SK-N-SH (cell line): ENCODE measurements around the gene MSH4. TPM values are rescaled to one million over a fixed set of nuclear protein-coding genes. Genes with fewer than 3 reads are reported as not detected.
A peak's percentile ranks its signal among the peaks of the same experiment; 100 is the strongest.

Source experiments
- CTCF ChIA-PET: fragments of 300-600, 350-600 bp; formaldehyde crosslinking; extraction: SDS; loops from one replicate; lab custom pipeline; 2021; lab: Yijun Ruan, JAX
- POLR2A ChIA-PET: fragments of 350-600 bp; sonication (Branson Sonifier 250); formaldehyde crosslinking; extraction: SDS; loops from one replicate; lab custom pipeline; 2020; ENCODE audit warnings: antibody characterized with exemption, inconsistent platforms; lab: Yijun Ruan, JAX
- DNase-seq: peaks from one replicate; pipeline ENCODE4 v3.0.0; 2012
- H2AFZ ChIP-seq: fragments of 200-600 bp; sonication (generic); 2 replicates; pipeline ENCODE4 v1.8.1; 2016; ENCODE audit warnings: antibody characterized with exemption, mild to moderate bottlenecking, low read depth
- H3F3A ChIP-seq: fragments of 200-600 bp; sonication (generic); replicated peaks from 2 replicates; pipeline ENCODE3; 2016; ENCODE audit warnings: antibody characterized with exemption, mild to moderate bottlenecking; ENCODE audit not compliant: insufficient read depth
- H3K27ac ChIP-seq, 2 experiments: fragments of 200-500 bp in 1 of 2; fragments of 200-600 bp in 1 of 2; sonication (Bioruptor generic) in 1 of 2; sonication (generic), shearing (Covaris generic) in 1 of 2; 2 replicates each; pipeline versions ENCODE4 v1.5.1 to v1.6.1; 2014 to 2016; ENCODE audit warnings: low read depth in 2 of 2, inconsistent platforms in 1 of 2, low read length in 1 of 2, mild to moderate bottlenecking in 1 of 2, mixed read lengths in 1 of 2
- H3K27me3 ChIP-seq: fragments of 200-600 bp; sonication (generic), shearing (Covaris generic); 2 replicates; pipeline ENCODE4 v1.6.1; 2016; ENCODE audit warnings: mixed run types; ENCODE audit not compliant: insufficient read depth
- H3K36me3 ChIP-seq, 2 experiments: fragments of 200-500 bp in 1 of 2; fragments of 200-600 bp in 1 of 2; sonication (Bioruptor generic) in 1 of 2; sonication (generic) in 1 of 2; replicated peaks in 1 of 2; 2 replicates each; pipeline versions ENCODE3 to v1.5.1; 2014 to 2016; ENCODE audit warnings: low read length in 1 of 2, mild to moderate bottlenecking in 1 of 2; ENCODE audit not compliant: insufficient read depth in 2 of 2, control insufficient read depth in 1 of 2
- H3K4me1 ChIP-seq, 2 experiments: fragments of 200-500 bp in 1 of 2; fragments of 200-600 bp in 1 of 2; sonication (Bioruptor generic) in 1 of 2; sonication (generic), shearing (Covaris generic) in 1 of 2; 2 replicates each; pipeline versions ENCODE4 v1.5.1 to v1.6.1; 2014 to 2016; ENCODE audit warnings: low read depth in 1 of 2, low read length in 1 of 2, mixed run types in 1 of 2; ENCODE audit not compliant: insufficient read depth in 2 of 2, control insufficient read depth in 1 of 2
- H3K4me2 ChIP-seq: fragments of 200-600 bp; sonication (generic), shearing (Covaris generic); 2 replicates; pipeline ENCODE4 v1.6.1; 2017; ENCODE audit warnings: mixed run types
- H3K4me3 ChIP-seq, 2 experiments: fragments of 200-500 bp in 1 of 2; fragments of 200-600 bp in 1 of 2; sonication (Bioruptor generic) in 1 of 2; sonication (generic), shearing (Covaris generic) in 1 of 2; 2 replicates each; pipeline versions ENCODE4 v1.5.1 to v1.8.1; 2014 to 2016; ENCODE audit warnings: low read depth in 2 of 2, inconsistent platforms in 1 of 2, low read length in 1 of 2, mild to moderate bottlenecking in 1 of 2, mixed read lengths in 1 of 2, moderate library complexity in 1 of 2
- H3K79me2 ChIP-seq: fragments of 200-600 bp; sonication (generic); 2 replicates; pipeline ENCODE4 v1.8.1; 2017; ENCODE audit warnings: mild to moderate bottlenecking; ENCODE audit not compliant: insufficient read depth
- H3K9ac ChIP-seq: fragments of 200-600 bp; sonication (generic); 2 replicates; pipeline ENCODE4 v1.6.1; 2017; ENCODE audit warnings: mixed run types
- H3K9me2 ChIP-seq: fragments of 200-600 bp; sonication (generic); 2 replicates; pipeline ENCODE4 v1.6.1; 2017; ENCODE audit warnings: mixed run types
- H3K9me3 ChIP-seq: fragments of 200-600 bp; sonication (generic); 2 replicates; pipeline ENCODE4 v1.6.1; 2017; ENCODE audit warnings: mixed run types, mild to moderate bottlenecking, moderate library complexity
- H4K20me1 ChIP-seq: fragments of 200-600 bp; sonication (generic); 2 replicates; pipeline ENCODE4 v1.6.1; 2017; ENCODE audit warnings: mild to moderate bottlenecking, mixed run types; ENCODE audit not compliant: insufficient read depth
- CTCF ChIP-seq: fragments of 200-600 bp; sonication (generic); IDR thresholded peaks from 2 replicates; pipeline ENCODE4 v1.6.1; 2017; ENCODE audit warnings: antibody characterized with exemption, mild to moderate bottlenecking, moderate library complexity
- ELF1 ChIP-seq: IDR thresholded peaks from 2 replicates; pipeline ENCODE4 v1.4.0; 2012
- FOSL2 ChIP-seq: IDR thresholded peaks from 2 replicates; pipeline ENCODE4 v1.4.0; 2012; ENCODE audit warnings: low read depth, mild to moderate bottlenecking, moderate library complexity, borderline replicate concordance
- JUND ChIP-seq: IDR thresholded peaks from 2 replicates; pipeline ENCODE4 v1.4.0; 2012
- MEF2A ChIP-seq: IDR thresholded peaks from 2 replicates; pipeline ENCODE4 v1.4.0; 2012; ENCODE audit warnings: low read depth, borderline replicate concordance
- MXI1 ChIP-seq: IDR thresholded peaks from 2 replicates; pipeline ENCODE4 v1.6.1; 2012; ENCODE audit warnings: mild to moderate bottlenecking, low read depth, low read length, improper control_type of control experiment
- POLR2AphosphoS5 ChIP-seq: IDR thresholded peaks from 2 replicates; pipeline ENCODE4 v1.6.1; 2012; ENCODE audit warnings: low read depth, low read length
- RAD21 ChIP-seq: IDR thresholded peaks from 2 replicates; pipeline ENCODE4 v1.6.1; 2012; ENCODE audit warnings: mild to moderate bottlenecking, low read length
- REST ChIP-seq: IDR thresholded peaks from 2 replicates; pipeline ENCODE4 v1.6.1; 2012; ENCODE audit warnings: mild to moderate bottlenecking, low read depth, low read length, moderate library complexity
- RFX5 ChIP-seq: IDR thresholded peaks from 2 replicates; pipeline ENCODE4 v1.6.1; 2012; ENCODE audit warnings: mild to moderate bottlenecking, improper control_type of control experiment, low read length
- SMC3 ChIP-seq: IDR thresholded peaks from 2 replicates; pipeline ENCODE4 v1.6.1; 2012; ENCODE audit warnings: low read depth, low read length, improper control_type of control experiment
- WGBS: methylation state at CpG from one replicate; pipeline ENCODE4 v1.1.6; 2017; ENCODE audit warnings: low lambda C conversion rate; 5-methylcytosine and 5-hydroxymethylcytosine counted together
- polyA plus RNA-seq, 3 experiments: library from polyadenylated mRNA; depleted of rRNA; stranded (reverse); fragments of >200 nt; gene quantifications; 2 replicates each; pipeline ENCODE4 v1.2.3, GENCODE V29; 2012

The MSH4 gene
- polyA plus RNA-seq, 1 of the 3 experiments (the other 2 are of a cell fraction) = not detected

- CTCF ChIA-PET = interaction anchor here (0.6 kb wide), 1 partner anchor 166 kb away, joined by 3 read pairs; no protein-coding TSS in a partner anchor
These were observed 87.8 kb downstream of the MSH4 start for GRCh38 chr1:75884437-75884836.

GRCh38 chr1:75901371-75901770 is 104.7 kb downstream of the MSH4 start:
- 6% methylated on average over 1 of the region's 1 CpG for WGBS
- Histone ChIP-seq H4K20me1 (no peaks in the 10 kb centered on the region), H3K27ac (no peak overlapping the region), H3K36me3 (no peaks in the 10 kb centered on the region), H3K27me3 (no peaks in the 10 kb centered on the region), H3F3A (no peaks in the 10 kb centered on the region), H3K9ac (no peak overlapping the region), H3K4me3 (no peak overlapping the region), H3K4me2 (no peak overlapping the region), H3K9me3 (no peaks in the 10 kb centered on the region; the same call in 1 of the 2 replicates), H3K9me2 (no peaks in the 10 kb centered on the region), H2AFZ (no peak overlapping the region), H3K4me1 (no peaks in the 10 kb centered on the region), H3K79me2 (no peaks in the 10 kb centered on the region)
- no peak for TF ChIP-seq ELF1
- no peak for TF ChIP-seq JUND
- DNase-seq = no peak
- ChIA-PET POLR2A (no interaction called here), CTCF (interaction anchor here (0.6 kb wide), 1 partner anchor 10 kb away, joined by 3 read pairs; no protein-coding TSS in a partner anchor)

More at GRCh38 chr1:75884437-75884836, 87.8 kb downstream of the MSH4 start:
- Histone ChIP-seq H3K4me3 (no peak overlapping the region), H3K27ac (no peak overlapping the region), H3K9ac (no peak overlapping the region), H3K4me2 (no peak overlapping the region), H3K79me2 (no peaks in the 10 kb centered on the region), H3K9me3 (no peaks in the 10 kb centered on the region), H3K9me2 (no peaks in the 10 kb centered on the region), H3K27me3 (no peaks in the 10 kb centered on the region), H3K36me3 (no peaks in the 10 kb centered on the region), H2AFZ (no peak overlapping the region), H3K4me1 (no peaks in the 10 kb centered on the region; a peak in 1 of 4 replicates), H4K20me1 (no peaks in the 10 kb centered on the region), H3F3A (no peaks in the 10 kb centered on the region)
- no peak for DNase-seq
- no peak for TF ChIP-seq MXI1
- TF ChIP-seq MEF2A = no peak
- no peak for TF ChIP-seq REST
- TF ChIP-seq JUND = no peak
- no peak for TF ChIP-seq FOSL2
- TF ChIP-seq RFX5 = no peak
- TF ChIP-seq SMC3 = no peak
- POLR2A ChIA-PET = no interaction called here
- 83% methylated on average over 1 of the region's 1 CpG for WGBS

GRCh38 chr1:75908717-75909152 is 112.1 kb downstream of the MSH4 start:
- Histone ChIP-seq H4K20me1 (no peaks in the 10 kb centered on the region), H3K4me3 (no peak overlapping the region), H2AFZ (no peak overlapping the region), H3K9me3 (no peaks in the 10 kb centered on the region), H3K4me1 (no peaks in the 10 kb centered on the region; a peak in 2 of 4 replicates), H3K27me3 (no peaks in the 10 kb centered on the region), H3K36me3 (no peaks in the 10 kb centered on the region), H3K9ac (no peak overlapping the region), H3K9me2 (no peaks in the 10 kb centered on the region)
- WGBS = 48% methylated on average over 2 of the region's 2 CpGs
- TF ChIP-seq RAD21 = peak; percentile 83
- TF ChIP-seq SMC3 = peak; percentile 74
- TF ChIP-seq REST = no peak
- TF ChIP-seq CTCF = peak; percentile 71
- TF ChIP-seq POLR2AphosphoS5 = no peak
- TF ChIP-seq MEF2A = no peak
- TF ChIP-seq, all 33 proteins: peak for 3
- H3K4me2 ChIP-seq = no peak overlapping the region
- ChIA-PET POLR2A (no interaction called here), CTCF (interaction anchor here (0.6 to 1.7 kb wide), 27 partner anchors 9 to 1624 kb away, joined by 3 to 11 read pairs (median 4); no protein-coding TSS in a partner anchor)
- no peaks in the 10 kb centered on the region for H3F3A ChIP-seq
- no peak overlapping the region for H3K27ac ChIP-seq
- no peaks in the 10 kb centered on the region for H3K79me2 ChIP-seq
- DNase-seq = peak; percentile 29
